Neural cell (in vitro differentiated cells): ENCODE results near the gene SLC4A4.

ENCODE experiments used
- CTCF ChIP-seq: fragments of 450-650 bp; IDR thresholded peaks from 2 replicates; pipeline ENCODE4 v1.5.1; 2014; ENCODE audit warnings: antibody characterized with exemption, mild to moderate bottlenecking, moderate library complexity; ENCODE audit not compliant: poor library complexity, severe bottlenecking
- EP300 ChIP-seq: fragments of 450-650 bp; conservative IDR thresholded peaks from 2 replicates; pipeline ENCODE4 v1.6.1; 2014; ENCODE audit warnings: antibody characterized with exemption, mild to moderate bottlenecking, moderate library complexity; ENCODE audit not compliant: poor library complexity, severe bottlenecking
- EZH2 ChIP-seq: fragments of 200-600, 300-800 bp; shearing (Covaris generic), sonication (generic); IDR thresholded peaks from 2 replicates; pipeline ENCODE4 v1.6.1; 2014; ENCODE audit warnings: antibody characterized with exemption, low read length, borderline replicate concordance, mild to moderate bottlenecking; ENCODE audit not compliant: insufficient read depth, poor library complexity, severe bottlenecking
- POLR2AphosphoS5 ChIP-seq: IDR thresholded peaks from 2 replicates; pipeline ENCODE4 v1.6.1; 2012
- RAD21 ChIP-seq: fragments of 450-650 bp; conservative IDR thresholded peaks from 2 replicates; pipeline ENCODE4 v1.6.1; 2014; ENCODE audit warnings: antibody characterized with exemption, mild to moderate bottlenecking, moderate library complexity
- REST ChIP-seq: IDR thresholded peaks from 2 replicates; pipeline ENCODE4 v1.6.1; 2012; ENCODE audit warnings: borderline replicate concordance
- SMC3 ChIP-seq: fragments of 450-650 bp; conservative IDR thresholded peaks from 2 replicates; pipeline ENCODE4 v1.6.1; 2014; ENCODE audit warnings: antibody characterized with exemption, mild to moderate bottlenecking, moderate library complexity; ENCODE audit not compliant: poor library complexity
- TAF1 ChIP-seq: IDR thresholded peaks from 2 replicates; pipeline ENCODE4 v1.6.1; 2012; ENCODE audit warnings: low read depth

- no peak for TF ChIP-seq EZH2
- no peak for TF ChIP-seq REST
- no peak for TF ChIP-seq SMC3
- no peak for TF ChIP-seq RAD21
- no peak for TF ChIP-seq CTCF
- TF ChIP-seq POLR2AphosphoS5, result no peak
- no peak for TF ChIP-seq EP300
- no peak for TF ChIP-seq TAF1
Measured at GRCh38 chr4:71446479-71447081, 107.8 kb downstream of the SLC4A4 start.
